HPDE6-E6E7 (cell line): Measurements from ENCODE around the gene ZNF653.

Experiments
- DNase-seq: peaks from one replicate; pipeline ENCODE4 v3.0.0; 2011; ENCODE audit warnings: missing footprints; ENCODE audit errors: extremely low spot score

ZNF653 gene

DNA sequence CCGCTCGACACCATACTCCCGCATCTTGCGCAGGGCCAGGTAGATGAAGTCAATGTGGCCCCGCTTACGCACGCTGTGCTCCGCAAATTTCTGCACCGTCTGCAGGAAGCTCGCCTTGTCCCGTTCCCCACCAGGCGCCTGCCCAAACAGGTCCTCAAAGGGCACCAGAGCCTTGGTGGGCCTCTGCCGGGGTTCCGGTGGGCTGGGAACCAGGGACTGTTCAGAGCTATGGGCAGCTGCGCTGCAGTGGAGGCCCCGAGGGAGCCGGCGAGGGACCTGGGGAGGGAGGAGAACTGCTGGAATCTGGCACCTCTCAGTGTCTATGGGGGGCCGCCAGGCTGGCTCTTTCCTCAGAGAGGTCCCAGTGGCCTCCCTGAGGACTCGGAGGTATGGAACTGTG, 8.3 kb upstream of the ZNF653 start:
- DNase-seq, result no peak

DNA sequence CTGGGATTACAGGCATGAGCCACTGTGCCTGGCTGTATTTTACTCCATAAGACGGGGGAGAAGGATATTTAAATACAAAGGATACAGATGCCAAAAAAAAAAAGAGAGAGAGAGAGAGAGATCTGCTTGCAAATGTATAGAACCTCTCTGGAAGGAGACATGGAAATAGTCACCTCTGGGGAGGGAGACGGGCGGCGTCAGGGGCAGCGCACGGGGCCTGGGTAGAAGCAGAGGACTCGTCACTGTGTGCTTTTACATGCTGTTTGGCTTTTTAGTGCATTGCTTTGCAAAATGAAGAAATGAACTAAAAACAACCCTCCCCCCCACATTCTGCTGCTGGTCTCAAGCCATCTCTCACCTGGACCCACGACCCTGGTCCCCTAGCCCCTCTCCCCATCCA, 4.8 kb upstream of the ZNF653 start:
- DNase-seq, result no peak

GRCh38 chr19:11507370-11508078, 1.9 kb upstream of the ZNF653 start:
- no peak for DNase-seq

GRCh38 chr19:11506967-11507366, 1.3 kb upstream of the ZNF653 start:
- DNase-seq, result no peak

DNA sequence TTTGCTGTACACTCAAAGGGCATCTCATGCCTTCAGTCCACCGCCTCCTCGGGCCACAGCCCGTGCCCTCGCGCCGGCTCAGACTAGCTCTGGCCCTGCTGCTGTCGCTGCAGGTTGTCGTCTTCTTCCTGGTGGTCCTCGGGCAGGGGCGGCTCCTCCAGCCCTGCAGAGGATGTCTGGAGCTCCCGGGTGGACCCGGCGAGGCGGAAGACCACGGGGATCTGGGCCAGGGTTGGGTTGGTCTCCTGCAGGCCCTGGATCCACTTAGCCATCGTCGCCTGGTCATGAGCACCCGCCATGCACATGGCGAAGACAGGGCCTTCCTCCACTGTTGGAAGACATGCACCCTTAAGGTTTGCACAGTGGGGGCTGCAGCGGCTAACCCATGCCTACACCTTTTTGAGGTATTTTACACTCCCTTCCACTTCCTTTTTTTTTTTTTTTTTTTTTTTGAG, 489 bp upstream of the ZNF653 start:
- DNase-seq, result no peak

DNA sequence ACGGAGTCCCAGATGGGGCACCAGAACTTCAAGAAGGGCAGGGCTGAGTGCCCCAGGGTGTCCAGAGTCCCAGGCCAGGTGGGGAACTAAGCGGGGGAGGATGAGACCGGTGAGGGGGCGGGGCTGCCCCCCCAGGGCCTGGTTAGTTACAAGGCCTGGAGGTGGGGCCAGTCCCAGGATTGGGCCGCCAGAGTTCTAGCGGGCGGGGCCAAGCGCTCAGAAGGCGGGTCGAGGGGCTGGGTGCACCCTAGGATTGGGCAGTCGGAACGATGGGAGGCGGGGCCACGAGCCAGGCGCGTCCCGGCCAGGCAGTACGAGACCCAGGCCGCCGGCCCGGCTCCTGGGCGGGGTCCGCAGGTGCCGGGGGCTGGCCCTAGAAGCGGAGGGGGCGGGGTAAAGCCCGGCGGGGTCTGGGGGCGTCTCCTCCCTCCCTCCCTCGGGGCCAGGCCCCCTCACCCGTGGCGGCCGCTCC, 571 bp downstream of the ZNF653 start:
- peak; percentile 93 for DNase-seq

DNA sequence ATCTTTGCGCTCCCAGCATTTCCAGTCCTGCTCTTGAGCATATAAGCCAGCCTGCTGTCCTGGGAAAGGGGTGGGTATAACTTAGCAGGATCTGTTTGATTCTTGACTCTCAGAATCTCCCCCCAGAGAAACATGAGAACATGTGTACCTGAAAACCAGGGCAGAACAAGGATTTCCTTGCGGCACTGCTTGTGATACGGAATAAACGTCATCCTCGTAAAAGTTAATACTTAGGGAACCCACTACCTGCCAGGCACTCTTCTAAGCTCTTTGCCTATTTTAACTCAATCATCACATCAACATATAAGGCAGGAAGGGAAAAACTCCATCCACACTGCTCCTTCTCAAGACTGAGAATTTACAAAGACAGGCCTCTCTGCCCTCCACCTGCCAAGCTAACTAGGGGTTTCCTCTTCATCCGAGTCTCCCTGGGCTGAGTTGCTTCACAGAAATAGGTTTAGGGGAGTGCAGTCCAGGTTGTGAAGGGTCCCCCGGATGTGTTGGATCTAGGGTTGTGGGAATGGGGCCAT, 1.1 kb downstream of the ZNF653 start:
- no peak for DNase-seq

- no peak for DNase-seq
Measured at GRCh38 chr19:11499890-11500420, 5.7 kb downstream of the ZNF653 start.

DNA sequence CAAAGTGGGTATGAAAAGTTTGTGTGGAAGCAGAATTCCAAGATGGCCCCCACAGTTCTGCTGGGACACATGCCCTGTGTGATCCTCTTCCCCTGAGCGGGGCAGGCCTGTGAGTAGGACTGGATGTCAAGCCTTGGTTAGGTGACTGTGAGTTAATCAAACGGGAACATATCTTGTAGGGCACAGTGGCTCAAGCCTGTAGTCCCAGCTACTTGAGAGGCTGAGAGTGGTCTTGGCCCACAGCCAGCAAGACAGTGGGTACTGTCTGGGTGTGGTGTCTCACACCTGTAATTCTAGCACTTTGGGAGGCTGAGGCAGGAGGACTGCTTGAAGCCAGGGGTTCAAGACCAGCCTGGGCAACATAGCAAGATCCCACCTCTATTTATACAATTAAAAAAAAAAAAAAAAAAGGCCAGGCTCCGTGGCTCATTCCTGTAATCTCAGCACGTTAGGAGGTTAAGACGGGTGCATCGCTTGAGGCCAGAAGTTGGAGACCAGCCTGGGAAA, 6.4 kb downstream of the ZNF653 start:
- no peak for DNase-seq

- DNase-seq, result no peak
Measured at GRCh38 chr19:11496391-11497163, 9.1 kb downstream of the ZNF653 start.

GRCh38 chr19:11495885-11496284, 9.8 kb downstream of the ZNF653 start:
- no peak for DNase-seq

- no peak for DNase-seq
Measured at GRCh38 chr19:11495481-11495880, 10.2 kb downstream of the ZNF653 start.

GRCh38 chr19:11494634-11495285, 10.9 kb downstream of the ZNF653 start:
- no peak for DNase-seq

DNA sequence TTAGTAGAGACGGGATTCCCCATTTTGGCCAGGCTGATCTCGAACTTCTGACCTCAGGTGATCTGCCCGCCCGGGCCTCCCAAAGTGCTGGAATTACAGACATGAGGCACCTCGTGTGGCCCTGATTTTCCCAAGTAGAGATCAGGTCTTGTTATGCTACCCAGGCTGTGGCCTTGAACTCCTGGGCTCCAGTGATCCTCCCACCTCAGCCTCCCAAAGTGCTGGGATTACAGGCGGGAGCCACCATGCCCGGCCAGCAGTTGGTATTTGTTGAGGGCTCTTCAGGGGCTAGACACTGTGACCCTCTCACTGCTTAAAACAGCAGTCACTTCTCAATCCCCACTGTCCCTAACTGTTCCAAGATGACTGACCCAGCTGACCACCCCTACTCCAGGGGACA, 16.3 kb downstream of the ZNF653 start:
- DNase-seq, result no peak

- no peak for DNase-seq
Measured at GRCh38 chr19:11486661-11487503, 18.8 kb downstream of the ZNF653 start.

DNA sequence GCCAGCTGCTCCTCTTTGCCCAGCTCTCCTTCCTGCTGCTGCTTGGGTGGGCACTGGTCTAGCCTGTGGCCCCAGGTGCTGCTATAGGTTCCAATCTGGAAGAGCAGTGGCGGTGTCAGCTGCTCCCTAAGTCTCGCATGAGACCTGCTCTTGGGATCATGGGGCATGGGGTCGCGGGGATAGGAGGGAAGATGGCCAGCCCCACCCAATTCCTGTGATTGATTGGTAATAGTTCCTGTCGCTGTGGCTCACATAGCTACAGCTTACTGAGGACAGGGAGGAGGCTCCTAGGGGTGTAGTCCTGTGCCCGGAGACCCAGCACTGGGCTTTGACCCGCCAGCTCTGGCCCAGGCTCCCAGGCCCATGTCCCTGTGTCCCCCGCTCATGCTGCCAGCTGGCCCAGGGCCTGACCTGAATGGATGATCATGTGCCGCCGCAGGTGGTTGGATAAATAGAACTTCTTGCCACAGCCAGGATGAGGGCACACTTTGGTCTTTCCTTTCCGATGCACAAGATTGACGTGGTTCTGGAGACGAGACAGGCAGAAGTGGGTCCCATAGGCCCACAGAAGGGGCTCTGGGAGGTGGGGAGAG, 20.3 kb downstream of the ZNF653 start:
- no peak for DNase-seq

DNA sequence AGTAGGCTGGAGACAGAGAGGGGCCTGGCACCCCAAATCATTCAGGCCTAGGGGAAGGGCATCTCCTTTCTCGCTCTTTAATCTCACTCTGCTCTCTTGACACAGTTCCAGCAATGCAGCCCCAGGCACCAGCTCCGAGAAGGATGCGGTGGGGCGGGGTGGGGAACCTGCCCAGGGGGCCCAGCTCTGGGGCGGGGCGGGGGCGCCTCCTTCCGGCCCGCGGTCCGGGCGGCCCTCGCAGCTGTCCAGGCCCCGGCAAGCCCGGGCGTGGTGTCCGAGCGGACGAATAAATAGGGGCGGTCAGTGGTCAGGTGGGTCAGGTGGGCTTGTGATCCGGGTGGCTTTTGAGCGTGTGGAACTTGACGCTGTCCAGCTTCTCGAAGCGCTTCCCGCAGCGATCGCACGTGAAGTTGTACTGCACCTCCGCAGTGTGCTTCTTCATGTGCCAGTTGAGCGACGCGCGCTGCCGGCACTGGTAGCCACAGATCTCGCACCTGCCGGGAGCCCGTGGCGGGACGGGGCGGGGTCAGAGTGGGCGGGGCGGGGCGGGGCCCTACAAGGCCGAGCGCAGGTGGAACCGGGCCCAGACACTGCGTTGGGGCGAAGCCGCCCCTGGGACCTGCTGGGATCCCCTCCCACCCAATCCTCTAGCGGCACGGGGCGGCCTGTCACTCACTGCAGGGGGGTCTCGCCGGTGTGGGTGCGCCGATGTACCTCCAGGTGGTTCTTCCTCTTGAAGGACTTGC, 22.1 kb downstream of the ZNF653 start:
- DNase-seq, result no peak

- peak; percentile 82 for DNase-seq
Measured at GRCh38 chr19:11482384-11483050, 23.1 kb downstream of the ZNF653 start.
